Measurements from ENCODE around the gene HNF1B. TPM values are rescaled to one million over a fixed set of nuclear protein-coding genes. Genes with fewer than 3 reads are reported as not detected.

The HNF1B gene
- total and polyA plus RNA-seq, 12 donors = not detected

GRCh38 chr17:37651849-37652248, 93.0 kb downstream of the HNF1B start:
- Histone ChIP-seq H3K27ac (no peak overlapping the region), H3K4me3 (no peak overlapping the region), H3K27me3 (peaks cover 0 to 64% (median 19%) of the 10 kb centered on the region in 7 donors), H3K4me1 (peaks cover 0 to 9% (median 0%) of the 10 kb centered on the region in 9 donors), H3K36me3 (no peaks in the 10 kb centered on the region), H3K9me3 (no peaks in the 10 kb centered on the region)
- ATAC-seq = no peak
- DNase-seq = no peak
- intact Hi-C loops (cut with DNase I) = loop anchor here in 6 of 10 donors (2.0 to 10.0 kb wide), 8 partner anchors 63 to 165 kb away; no protein-coding TSS in a partner anchor
- TF ChIP-seq CTCF (IDR thresholded peaks at IDR 0.05) = no peak
- WGBS, 2 donors = 57 to 69% methylated on average over 2 of the region's 2 CpGs

GRCh38 chr17:37650419-37651003, 94.3 kb downstream of the HNF1B start:
- H3K4me1 ChIP-seq = peaks cover 0 to 9% (median 0%) of the 10 kb centered on the region in 9 donors
- 52 to 60% methylated on average over 6 of the region's 6 CpGs for WGBS, 2 donors
- H3K9me3 ChIP-seq = no peaks in the 10 kb centered on the region
- ATAC-seq (peak in 3 of 8 donors; percentile 38 to 59 (median 39)), DNase-seq (peak in 1 of 2 donors; percentile 6)
- H3K27ac ChIP-seq = no peak overlapping the region
- H3K36me3 ChIP-seq = no peaks in the 10 kb centered on the region
- peaks cover 0 to 78% (median 19%) of the 10 kb centered on the region in 7 donors for H3K27me3 ChIP-seq
- intact Hi-C loops (cut with DNase I) = loop anchor here in 6 of 10 donors (2.0 to 10.0 kb wide), 8 partner anchors 64 to 167 kb away; no protein-coding TSS in a partner anchor
- H3K4me3 ChIP-seq = no peak overlapping the region
- TF ChIP-seq CTCF (IDR thresholded peaks at IDR 0.05) = peak; percentile 4 to 56 (median 48)

- TF ChIP-seq CTCF (IDR thresholded peaks at IDR 0.05) = no peak
- DNase-seq (no peak), ATAC-seq (no peak)
- H3K27ac ChIP-seq = peak overlapping the region in 4 of 10 donors; percentile 32 to 62 (median 50)
- intact Hi-C loops (cut with DNase I) = loop anchor here in 3 of 10 donors (10.0 kb wide), 3 partner anchors 126 to 176 kb away; no protein-coding TSS in a partner anchor
- 48 to 50% methylated on average over 2 of the region's 2 CpGs for WGBS, 2 donors
- no peaks in the 10 kb centered on the region for H3K9me3 ChIP-seq
- H3K27me3 ChIP-seq = peaks cover 0 to 83% (median 19%) of the 10 kb centered on the region in 7 donors
- peaks cover 0 to 14% (median 6%) of the 10 kb centered on the region in 9 donors for H3K4me1 ChIP-seq
- no peak overlapping the region for H3K4me3 ChIP-seq
- H3K36me3 ChIP-seq = no peaks in the 10 kb centered on the region
These were observed 96.3 kb downstream of the HNF1B start for GRCh38 chr17:37648555-37648954.

GRCh38 chr17:37647856-37648255, 97.0 kb downstream of the HNF1B start:
- ATAC-seq (no peak), DNase-seq (no peak)
- H3K36me3 ChIP-seq = no peaks in the 10 kb centered on the region
- no peaks in the 10 kb centered on the region for H3K9me3 ChIP-seq
- H3K27me3 ChIP-seq = peaks cover 0 to 77% (median 18%) of the 10 kb centered on the region in 7 donors
- no peak overlapping the region for H3K27ac ChIP-seq
- H3K4me3 ChIP-seq = no peak overlapping the region
- 50 to 52% methylated on average over 1 of the region's 1 CpG for WGBS, 2 donors
- TF ChIP-seq CTCF (IDR thresholded peaks at IDR 0.05) = no peak
- intact Hi-C loops (cut with DNase I) = loop anchor here in 3 of 10 donors (10.0 kb wide), 3 partner anchors 127 to 177 kb away; no protein-coding TSS in a partner anchor
- H3K4me1 ChIP-seq = peaks cover 0 to 17% (median 8%) of the 10 kb centered on the region in 9 donors
